ENCODE measurements around the gene FAAP20.

Gene FAAP20

DNA sequence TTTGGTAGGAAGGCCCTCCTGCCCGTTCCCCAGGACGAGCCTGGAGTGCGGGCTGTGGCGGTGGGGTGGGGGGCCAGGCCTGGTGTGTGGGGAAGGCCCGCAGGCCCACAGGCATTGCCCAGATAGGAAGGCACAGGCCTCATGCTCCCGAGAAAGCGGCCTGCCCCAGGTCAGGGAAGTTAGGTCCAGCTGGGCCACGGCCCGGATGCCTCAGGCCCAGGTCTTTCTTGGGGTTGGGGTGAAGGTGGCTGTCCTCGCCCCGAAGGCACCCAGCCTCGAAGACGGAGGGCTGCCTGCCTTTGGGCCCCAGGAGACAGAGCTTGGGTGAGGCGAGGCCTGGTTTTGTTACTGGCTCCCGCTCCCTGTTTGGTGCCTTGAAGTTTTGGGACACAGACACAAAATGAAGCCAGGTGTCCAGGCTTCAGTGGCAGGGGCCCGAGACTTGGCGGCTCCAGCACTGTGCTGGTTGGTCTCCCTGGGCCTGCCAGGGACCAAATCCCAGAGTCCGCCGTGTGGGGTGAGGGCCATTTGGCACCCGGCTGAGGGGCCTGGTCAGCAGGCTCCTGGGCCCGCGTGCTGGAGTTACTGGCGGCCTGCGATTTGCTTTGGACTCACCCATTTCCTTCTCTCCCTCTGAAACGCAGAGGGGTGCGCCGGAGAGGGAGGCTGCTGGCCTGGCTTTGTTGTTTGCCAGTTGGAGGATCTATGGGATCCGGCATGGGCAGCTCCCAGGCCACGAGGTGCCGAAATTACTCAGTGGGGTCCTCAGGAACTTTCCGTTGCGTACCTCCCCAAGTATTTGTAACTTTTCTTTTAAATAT lies 35.5 kb upstream of the FAAP20 start:
- no peak for DNase-seq

- no peak for DNase-seq
Measured at GRCh38 chr1:2229037-2229864, 34.7 kb upstream of the FAAP20 start.

GRCh38 chr1:2228694-2229036 lies 34.1 kb upstream of the FAAP20 start:
- DNase-seq = no peak

DNA sequence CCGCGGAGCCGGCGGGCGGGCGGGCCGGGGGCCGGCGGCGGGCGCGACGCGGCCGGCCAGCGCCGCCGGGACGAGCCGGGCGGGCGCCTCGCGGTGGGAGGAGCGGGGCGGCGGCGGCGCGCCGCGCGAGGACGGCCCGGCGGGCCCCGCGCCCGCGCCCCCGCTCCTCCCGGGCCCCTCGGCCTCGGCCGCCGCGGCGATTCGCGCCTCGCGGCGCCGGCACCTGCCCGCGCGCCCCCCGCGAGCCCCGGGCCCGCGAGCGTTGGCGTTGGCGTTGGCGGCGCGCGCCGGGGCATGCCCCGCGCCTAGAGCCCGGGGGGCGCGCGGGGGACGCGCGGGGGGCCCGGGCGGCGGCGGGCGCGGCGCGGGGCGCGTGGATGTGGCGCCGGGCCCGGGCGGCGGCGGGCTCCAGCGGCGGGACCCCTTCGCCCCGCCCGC lies 33.6 kb upstream of the FAAP20 start, which contains the start of gene SKI:
TSS of gene SKI (plus strand) at position 163 of the 438 bp plus-strand sequence. CDS start 448 bp downstream, outside the sequence.
- no peak for DNase-seq

- peak; percentile 87 for DNase-seq
Measured at GRCh38 chr1:2227346-2228156, 33.0 kb upstream of the FAAP20 start.

DNA sequence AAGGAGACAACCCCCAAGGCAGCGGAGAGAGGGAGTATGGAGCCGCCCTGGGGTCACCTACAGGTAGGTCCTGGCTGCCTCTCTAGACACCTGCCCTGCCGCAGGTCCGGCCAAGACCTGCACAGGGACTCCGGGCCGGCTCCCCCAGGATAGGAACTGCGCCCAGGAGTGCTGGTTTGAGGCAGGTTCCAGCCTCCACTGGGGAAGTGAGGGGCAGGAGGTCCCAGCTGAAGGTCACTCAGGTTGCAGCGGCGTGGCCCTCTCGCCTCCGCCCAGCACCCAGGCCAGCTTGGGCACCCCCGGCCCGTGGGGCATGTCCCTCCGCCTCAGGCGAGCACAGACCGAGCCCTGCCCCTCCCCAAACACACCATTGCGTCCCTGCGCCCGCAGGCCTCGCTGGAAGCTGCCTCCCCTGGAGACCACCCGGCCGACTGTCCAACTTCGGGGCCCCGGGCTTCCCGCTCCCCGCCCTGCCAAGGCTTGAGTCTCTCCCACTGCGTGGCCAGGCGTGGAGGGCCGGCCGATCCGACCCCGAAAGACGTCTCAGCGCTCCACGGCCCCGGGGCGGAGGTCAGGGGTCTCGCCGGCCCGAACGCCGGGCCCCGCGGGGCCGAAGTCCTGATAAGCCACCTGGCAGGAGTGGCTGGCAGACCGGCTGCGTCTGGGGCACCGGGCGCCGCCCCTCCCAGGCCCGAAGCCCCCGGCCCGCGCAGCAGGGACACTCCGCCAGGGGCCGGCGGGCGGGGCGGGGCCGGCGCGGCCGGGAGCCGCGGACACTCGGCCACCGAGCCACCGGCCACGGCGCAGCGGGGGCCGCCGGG lies 32.2 kb upstream of the FAAP20 start:
- no peak for DNase-seq

DNA sequence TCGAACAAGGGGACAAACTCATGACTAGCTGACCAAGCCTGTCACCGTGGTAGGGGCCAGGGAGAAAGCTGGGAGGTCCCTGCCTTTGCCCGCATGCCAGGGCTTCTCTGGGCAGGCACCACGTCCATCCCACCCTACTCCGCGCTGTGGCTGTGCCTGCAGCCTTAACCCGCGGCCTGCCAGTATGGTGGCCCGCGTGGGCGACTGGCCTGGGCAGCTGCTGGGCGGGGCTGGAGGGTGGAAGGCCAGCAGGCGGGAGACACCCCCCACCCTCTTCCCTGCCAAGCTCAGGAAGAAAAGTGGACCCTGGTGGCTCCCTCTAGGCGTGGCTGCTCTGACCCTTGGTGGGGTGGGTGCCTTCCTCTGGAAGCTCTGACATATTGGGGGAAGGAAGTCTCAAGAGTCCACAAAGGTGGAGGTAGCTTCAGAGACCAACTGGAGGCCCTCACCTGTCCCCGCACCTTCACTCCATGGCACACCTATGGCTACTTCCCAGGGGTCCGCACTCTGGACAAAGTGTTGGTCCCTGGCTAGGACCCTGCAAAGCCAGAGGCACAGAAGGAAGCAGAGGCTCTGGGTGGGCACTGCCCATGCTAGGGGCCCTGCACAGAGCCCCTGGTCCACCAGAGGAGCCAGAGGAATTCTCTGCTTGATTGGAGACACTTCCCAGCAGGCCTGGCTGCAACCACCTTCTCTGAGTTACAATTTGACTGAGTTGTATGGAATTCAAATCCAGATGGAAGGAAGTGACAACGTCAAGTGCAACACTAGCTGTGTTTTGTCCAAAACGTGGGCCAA lies 30.3 kb upstream of the FAAP20 start:
- DNase-seq = no peak

DNA sequence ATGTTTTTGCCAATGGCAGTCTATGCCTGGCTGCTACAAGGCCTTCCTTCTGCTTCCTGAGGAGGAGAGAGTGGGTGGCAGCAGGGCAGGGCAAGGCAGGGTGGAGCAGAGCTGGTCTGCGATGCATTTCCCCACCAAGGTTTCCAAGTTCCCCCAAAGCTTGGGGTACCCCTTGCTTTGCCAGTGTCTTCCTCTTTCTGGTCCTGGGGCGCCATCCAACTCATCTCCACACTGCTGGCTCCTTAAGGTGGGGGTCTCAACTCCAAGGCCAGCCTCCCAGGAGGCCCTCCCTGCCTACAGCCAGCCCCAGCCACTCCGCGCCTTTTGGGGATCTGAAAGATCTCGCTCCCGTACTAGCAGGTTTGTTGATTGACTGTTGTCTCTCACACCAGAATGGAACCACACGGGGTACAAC lies 29.6 kb upstream of the FAAP20 start:
- DNase-seq = no peak

- DNase-seq = no peak
Measured at GRCh38 chr1:2221271-2221670, 26.7 kb upstream of the FAAP20 start.

DNA sequence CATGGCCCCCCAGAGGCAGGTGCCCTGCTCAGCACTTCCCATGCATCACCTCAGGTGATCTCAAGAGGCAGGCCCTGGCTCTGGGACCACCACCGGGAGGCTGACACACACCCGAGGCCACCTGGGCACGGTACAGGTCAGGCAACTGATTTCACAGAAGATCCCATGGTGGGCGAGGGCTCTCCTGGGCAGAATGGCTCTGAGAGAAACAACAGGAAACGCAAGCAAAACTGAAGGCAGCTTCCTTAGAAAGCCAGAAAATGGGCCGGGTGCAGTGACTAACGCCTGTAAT lies 22.1 kb upstream of the FAAP20 start:
- DNase-seq = no peak

GRCh38 chr1:2215909-2216766 lies 21.6 kb upstream of the FAAP20 start:
- no peak for DNase-seq

DNA sequence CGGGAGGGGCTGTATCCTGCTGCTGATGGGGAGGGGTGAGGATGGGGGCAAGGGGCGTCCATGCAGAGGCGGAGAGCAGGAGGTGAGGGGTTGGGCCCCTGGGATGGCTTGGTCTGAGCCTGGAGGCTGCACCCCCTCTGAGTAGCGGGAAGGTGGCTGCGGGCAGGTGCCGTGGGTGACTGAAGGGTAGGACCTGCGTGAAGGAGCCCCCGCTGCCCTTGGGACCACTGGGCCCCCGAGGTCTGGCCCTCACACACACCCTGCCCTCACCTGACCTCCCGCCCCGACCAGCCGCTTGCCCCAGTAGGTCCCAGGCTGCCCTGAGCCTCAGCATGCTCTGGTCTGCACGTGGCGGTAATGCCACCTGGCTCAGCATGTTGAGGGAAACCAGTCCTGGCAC lies 20.8 kb upstream of the FAAP20 start:
- DNase-seq = no peak

DNA sequence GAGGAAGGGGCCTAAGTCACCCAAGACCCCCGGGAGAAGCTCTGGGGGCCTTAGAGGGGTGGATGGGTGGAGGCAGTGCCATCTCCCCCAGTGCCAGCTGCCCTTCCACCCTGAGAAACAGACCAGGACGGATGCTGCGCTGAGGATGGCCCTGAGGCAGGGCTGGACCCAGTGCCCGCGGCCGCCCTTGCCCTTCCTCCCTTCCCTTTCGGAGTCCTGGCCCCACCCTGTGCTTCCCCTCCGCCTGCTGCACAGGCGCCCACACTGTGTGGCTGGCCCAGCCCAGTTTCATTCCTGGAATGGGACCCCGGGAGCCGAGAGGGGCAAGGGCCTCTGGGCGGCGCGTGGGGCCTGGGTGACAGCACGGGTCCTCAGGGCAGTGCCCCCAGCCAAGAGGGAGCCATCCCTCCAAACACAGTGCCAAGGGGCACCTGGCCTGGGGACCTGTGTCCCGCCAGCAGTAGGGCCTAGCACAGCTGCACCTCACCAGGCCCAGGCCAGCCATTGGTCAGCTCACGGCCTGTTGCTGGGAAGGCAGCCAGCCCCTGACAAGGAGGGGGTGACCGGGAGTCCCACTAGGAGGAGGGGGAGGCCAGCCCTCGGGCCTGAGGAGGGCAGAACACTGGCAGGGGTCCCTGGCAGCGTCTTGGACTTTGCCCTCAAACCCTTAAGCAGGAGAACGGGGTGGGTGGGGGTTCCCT lies 20.1 kb upstream of the FAAP20 start:
- DNase-seq = no peak

DNA sequence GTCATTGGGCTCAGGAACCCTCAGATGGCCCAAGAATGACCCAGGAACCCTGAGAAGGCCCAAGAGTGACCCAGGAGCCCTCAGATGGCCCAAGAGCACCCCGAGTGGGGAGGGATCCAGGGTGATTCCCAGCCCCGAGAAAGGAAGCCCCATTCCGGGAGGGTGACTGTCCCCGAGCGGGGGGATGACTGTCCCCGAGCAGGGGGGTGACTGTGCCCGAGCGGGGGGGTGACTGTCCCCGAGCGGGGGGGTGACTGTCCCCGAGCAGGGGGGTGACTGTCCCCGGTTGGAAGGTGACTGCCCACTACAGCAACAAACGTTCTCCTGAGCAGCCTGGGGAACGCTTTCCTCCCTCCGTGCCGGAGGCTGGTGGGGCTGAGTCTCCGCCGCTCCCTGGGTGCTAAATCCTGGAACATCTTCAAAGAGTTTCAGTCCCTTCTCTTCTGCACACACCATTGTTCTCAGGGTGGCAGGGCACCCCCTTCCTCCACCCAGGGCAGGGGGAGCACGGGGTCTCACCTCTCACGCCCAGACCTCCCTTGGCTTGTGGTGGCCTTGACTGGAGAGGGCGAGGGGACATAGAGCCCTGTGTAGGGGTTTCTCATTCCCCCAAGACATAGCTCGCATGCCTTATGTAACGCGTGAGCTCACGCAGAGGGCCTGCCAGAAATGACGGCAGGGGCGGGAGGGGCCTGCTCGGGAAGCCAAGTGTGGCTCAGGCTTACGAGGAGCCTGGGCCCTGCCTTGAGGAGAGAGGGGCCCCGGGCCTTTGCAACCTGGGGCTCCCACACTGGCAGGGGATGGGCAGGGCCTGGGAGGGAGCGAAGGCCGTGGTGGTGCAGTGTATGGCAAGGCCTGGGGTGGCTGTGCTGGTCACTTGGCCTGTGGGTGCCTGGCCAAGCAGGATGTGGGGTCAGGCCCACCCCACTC lies 19.3 kb upstream of the FAAP20 start:
- no peak for DNase-seq

DNA sequence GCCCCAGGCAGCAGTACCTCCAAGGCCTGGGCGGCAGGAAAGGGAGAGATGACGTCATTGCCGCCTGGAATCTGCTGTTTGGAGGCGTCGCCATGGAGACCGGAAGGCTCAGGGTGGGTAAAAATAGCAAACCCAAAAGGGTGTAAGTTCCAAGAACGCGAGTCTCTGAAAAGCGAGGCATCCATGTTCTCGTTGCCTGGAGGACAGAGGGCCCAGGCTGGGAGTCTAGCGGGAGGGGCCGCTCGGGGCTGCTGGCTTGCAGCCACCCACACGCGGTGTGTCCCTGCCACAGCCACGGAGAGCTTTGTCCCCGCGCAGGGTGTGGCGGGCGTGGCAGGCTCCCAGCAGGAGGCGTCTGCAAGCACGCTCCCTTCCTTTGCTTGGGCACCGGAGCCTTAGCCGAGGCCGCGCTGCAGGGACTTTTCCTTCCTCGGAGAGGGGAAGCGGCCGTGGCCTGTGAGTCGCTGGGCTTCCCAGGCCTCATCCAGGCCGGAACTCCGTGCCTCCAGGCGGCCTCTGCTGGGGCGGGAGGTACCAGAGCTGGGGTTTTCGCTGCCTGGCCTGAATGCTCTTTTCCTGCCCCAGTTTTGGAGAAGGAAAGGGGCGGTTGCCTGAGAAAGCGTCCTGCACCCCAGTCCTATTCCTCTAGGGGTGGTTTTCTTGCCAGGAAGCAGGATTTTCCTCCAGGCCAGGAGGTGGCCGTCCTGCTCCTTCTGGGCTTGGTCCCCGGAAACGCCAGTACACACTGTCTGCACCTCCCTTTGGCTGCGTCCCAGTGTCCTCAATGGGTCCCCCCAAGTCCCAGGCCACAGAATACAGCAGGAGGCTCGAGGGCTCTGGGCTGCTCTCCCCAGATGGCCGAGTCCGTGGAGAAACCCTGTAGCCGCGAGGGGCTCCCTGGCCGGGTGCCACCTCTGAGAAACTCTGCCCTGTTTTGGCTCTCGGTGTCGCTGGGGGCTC lies 18.2 kb upstream of the FAAP20 start:
- DNase-seq = no peak

DNA sequence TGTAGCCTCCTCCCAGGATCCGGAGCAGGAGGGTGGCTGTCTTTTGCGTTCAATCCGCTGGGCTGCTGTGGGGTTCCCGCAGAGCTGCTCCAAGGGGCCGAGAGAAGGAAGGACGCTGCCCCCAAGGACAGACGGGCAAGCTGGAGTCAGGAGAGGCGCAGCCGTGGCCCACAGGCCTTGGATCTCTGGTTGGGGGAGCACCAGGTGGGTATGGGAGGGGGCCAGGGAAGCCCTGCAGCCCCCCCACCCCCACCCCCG lies 17.6 kb upstream of the FAAP20 start:
- no peak for DNase-seq

- DNase-seq = no peak
Measured at GRCh38 chr1:2210786-2211185, 16.2 kb upstream of the FAAP20 start.

DNA sequence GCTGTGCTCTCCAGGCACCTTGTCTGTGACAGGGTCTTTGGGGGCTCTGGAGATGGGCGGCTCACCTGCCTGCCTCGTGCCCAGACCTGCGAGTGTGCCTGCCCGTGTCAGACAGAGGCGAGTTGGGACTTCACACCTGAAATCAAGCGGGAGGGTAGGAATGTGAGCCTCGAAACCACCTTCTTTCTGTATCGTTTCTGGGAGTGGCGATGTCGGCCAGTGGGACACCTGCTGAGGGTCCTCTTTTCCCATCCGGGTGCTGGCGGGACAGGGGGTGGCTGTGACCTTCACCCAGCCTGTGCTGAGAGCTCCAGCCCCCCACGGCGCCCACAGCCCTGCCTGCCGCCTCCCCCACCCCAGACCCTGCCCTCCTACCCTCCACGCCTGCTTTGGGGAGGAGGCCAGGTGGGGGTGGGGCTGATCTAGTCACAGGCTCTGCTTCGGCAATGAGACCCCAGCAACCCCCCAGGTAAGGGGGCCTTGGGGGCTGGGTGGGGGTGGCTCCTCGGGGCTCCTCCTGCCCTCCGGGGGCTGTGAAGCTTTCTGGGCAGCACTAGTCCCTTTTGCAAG lies 15.6 kb upstream of the FAAP20 start:
- DNase-seq = no peak
